GM21576 (cell line): ENCODE data around the gene NPR1.

Experiments used
- ATAC-seq: cut with Tn5 transposase; IDR thresholded peaks from one replicate; pipeline ENCODE4 v1.9.1; 2021; ENCODE audit warnings: mild to moderate bottlenecking, moderate library complexity; ENCODE audit not compliant: unreplicated experiment

NPR1 gene

DNA sequence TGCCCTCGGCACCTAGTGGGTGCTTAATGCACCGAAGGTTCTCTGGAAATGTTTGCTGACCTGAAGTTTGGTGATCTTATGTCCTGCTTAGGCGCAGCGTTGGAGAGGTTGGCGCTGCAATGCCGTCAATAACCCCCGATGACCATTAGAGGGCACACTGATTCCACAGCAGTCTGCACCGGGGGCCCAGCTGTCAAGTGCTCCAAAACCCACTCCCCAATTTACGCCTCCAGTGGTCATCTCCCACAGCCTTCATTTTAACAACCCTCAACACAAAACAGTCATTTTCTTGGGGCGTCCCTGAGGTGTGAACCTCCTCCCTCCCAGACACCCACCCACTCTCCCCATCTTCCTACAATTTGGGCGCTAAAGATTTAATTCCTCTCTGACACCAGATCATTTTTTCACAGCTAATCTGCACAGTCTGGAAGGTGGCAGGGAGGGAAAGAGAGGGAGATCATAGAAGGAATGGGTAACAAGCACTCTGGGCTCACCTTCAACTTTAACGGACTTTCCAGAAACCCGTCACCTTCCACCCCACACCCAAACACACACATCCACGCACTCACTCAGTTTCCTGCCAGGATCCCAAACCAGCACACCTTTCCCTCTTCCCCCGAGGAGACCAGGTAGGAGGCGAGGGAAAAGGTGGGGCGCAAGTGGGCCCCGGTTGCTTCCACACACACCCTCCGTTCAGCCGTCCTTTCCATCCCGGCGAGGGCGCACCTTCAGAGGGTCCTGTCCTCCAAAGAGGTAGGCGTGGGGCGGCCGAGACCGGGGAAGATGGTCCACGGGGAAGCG, 570 bp upstream of the NPR1 start:
- ATAC-seq, result no peak

DNA sequence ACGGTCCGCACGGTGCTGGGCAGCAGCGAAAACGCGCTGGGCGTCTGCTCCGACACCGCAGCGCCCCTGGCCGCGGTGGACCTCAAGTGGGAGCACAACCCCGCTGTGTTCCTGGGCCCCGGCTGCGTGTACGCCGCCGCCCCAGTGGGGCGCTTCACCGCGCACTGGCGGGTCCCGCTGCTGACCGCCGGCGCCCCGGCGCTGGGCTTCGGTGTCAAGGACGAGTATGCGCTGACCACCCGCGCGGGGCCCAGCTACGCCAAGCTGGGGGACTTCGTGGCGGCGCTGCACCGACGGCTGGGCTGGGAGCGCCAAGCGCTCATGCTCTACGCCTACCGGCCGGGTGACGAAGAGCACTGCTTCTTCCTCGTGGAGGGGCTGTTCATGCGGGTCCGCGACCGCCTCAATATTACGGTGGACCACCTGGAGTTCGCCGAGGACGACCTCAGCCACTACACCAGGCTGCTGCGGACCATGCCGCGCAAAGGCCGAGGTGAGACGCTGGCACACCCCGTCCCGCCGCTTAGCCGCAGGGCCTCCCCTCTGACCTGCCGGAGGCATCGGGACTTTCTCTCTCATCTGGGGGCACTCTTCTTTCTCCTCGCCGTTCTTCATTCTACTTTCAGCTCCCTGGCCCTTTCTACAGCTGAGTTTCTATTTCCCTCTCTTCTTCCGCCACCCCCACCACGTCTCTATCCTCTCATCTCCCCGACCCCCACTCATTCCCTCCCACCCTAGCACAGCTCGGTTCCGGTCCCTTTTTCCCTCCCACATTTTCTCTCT, 1.0 kb downstream of the NPR1 start:
- no peak for ATAC-seq

DNA sequence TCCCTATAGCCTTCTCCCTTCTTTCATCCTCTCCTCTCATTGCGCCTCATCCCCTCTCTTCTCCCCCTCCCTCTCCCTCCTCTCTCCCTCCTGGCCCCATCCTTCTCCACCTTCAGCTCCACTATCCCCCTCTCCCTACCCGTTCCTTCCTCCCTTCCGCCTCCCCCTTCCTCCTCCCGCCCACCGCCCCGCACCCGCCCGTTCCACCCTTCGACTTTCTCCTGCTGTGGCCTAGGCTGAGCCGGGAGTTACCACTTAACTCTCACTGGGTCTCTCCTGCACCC, 1.6 kb downstream of the NPR1 start:
- no peak for ATAC-seq

DNA sequence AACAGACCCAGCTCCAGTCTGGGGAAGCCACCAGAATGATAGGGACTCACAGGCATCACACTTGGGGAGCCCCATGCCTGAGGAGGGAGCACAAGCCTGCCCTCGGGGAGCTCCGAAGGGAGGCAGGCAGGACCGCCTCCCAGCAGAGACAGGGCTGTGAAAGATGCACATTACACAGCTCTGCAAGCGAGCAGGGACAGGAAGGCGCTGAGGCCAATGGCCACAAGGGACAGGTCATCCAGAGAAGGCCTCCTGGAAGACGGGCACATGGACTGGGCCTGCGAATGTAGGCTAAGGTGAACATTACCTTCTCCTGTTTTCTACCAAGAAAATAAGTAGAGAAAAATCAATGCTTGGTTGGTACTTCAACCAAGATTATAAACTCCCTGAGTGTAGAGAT, 4.2 kb downstream of the NPR1 start:
- no peak for ATAC-seq

DNA sequence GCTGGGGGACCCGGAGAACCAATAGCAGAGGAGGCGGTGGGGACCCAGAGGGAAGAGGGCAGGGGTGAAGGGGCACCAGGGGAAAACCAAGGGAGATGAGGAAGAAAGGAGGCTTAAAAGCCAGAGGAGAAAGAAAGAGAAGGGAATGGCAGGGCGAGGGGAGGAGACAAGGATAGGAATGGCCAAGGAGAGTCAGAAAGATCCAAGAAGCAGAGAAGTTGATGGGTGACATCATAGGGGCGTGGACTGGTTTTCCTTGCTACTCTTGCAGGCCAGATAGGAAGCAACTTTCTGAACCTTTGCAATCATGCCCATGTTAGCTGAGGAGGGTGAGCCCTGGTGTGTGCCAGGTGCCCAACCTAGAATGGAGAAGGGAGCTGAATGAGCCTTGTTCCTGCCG, 5.4 kb downstream of the NPR1 start:
- ATAC-seq, result no peak

DNA sequence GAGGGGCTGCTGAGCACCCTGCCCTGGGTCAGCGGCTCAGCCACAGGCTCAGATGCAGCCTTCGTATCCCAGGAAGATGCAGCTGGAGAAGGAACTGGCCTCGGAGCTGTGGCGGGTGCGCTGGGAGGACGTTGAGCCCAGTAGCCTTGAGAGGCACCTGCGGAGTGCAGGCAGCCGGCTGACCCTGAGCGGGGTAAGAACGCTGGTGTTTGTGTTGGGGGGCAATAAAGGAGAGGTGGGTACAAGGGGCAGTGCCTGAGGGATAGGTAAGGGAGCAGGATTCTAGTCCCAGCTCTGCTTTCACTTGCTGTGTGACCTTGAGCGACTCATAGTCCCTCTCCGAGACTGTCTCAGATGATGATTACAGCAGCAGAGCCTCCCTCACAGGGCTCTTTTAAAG, 6.4 kb downstream of the NPR1 start:
- ATAC-seq, result no peak

DNA sequence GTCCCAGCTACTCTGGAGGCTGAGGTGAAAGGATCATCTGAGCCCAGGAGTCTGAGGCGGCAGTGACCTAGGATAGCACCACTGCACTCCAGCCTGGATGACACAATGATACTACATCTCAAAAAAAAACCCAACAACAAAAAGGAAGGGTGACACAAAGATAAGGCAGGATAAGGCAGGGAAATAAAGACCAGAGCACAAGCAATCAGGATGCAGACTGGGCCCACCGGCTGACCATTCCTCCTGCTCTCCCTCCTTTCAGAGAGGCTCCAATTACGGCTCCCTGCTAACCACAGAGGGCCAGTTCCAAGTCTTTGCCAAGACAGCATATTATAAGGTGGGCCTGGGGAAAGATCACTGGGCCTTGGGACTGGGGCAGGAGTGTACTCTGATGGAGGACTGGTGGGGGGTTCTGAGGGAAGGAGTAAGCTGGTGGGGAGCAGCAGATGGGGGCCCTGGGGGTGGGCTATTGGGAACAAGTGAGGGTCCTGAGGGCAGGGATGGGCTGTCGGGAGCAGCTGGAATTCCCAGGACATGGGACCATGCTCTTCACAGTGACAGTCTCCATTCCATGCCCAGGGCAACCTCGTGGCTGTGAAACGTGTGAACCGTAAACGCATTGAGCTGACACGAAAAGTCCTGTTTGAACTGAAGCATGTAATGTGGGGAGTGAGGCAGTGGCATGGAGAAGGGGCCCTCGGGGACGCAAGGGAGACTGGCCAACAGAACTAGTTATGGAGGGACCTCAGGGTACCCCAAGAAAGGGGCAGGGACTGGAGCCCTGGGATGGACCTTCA, 7.3 kb downstream of the NPR1 start:
- ATAC-seq, result no peak

DNA sequence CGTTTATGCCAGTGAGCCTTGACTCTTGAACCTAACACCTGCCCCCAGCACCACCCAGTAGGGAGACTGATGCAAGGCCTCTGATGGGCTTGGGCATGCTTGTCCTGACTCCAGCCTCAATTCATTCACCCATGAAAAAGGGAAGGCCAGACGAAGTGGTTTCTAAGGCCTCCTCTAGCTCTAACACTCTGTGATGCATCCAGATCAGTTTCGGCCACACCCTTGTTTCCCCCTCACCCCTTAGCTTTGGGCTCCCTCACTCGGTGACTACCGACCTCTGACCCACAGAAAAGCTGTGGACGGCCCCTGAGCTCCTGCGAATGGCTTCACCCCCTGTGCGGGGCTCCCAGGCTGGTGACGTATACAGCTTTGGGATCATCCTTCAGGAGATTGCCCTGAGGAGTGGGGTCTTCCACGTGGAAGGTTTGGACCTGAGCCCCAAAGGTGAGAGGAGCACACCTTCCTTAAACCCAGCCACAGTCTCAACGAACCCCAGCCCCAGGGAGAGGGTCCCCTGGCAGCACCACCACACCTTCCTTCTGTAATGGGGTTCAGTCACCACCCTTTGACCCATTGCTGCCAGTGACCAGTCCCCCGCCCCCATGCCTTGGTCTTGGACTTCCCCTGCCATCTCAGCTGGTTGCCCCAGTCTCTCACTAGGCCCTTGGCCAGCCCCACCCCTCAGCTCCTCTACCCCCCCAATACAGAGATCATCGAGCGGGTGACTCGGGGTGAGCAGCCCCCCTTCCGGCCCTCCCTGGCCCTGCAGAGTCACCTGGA, 9.0 kb downstream of the NPR1 start:
- ATAC-seq, result no peak

DNA sequence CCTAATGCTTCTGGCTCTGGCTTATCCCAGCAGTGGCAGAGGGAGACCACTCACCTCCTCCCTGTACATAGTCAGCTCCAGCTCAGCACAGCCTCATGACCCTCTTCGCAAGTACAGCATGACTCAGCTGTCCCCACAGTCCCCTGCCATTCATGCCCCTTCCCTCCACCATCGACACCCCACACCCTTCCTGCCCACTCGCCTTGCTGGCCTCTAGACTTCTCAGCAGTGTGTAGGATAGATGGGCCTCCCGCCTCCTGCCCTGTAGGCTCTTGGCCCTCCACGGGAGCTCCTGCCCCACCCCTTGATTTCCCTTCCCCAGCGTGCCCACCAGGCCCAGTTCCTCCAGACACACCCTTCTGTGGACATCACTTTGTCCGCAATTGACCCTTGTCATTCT, 9.8 kb downstream of the NPR1 start:
- no peak for ATAC-seq

DNA sequence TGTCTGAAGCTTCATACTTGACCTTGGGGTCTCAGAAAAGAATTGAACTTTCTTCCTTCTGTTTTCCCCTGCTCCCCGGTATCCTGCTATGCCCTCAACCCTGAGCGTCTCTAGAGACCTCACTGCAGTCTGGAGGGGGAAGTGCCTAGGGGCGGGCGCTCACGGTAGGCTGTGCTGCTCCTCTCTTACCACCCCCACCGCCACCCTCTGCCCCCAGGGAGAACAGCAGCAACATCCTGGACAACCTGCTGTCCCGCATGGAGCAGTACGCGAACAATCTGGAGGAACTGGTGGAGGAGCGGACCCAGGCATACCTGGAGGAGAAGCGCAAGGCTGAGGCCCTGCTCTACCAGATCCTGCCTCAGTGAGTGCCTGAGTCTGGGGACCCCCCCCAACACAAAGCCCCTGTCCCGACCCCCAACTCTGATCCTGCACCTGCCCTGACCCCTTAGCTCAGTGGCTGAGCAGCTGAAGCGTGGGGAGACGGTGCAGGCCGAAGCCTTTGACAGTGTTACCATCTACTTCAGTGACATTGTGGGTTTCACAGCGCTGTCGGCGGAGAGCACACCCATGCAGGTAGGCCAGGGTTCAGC, 10.3 kb downstream of the NPR1 start:
- no peak for ATAC-seq

DNA sequence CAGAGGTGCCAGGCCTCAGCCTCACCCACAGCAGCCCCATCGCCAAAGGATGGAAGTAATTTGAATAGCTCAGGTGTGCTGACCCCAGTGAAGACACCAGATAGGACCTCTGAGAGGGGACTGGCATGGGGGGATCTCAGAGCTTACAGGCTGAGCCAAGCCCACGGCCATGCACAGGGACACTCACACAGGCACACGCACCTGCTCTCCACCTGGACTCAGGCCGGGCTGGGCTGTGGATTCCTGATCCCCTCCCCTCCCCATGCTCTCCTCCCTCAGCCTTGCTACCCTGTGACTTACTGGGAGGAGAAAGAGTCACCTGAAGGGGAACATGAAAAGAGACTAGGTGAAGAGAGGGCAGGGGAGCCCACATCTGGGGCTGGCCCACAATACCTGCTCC, 15.0 kb downstream of the NPR1 start:
- ATAC-seq, result no peak

DNA sequence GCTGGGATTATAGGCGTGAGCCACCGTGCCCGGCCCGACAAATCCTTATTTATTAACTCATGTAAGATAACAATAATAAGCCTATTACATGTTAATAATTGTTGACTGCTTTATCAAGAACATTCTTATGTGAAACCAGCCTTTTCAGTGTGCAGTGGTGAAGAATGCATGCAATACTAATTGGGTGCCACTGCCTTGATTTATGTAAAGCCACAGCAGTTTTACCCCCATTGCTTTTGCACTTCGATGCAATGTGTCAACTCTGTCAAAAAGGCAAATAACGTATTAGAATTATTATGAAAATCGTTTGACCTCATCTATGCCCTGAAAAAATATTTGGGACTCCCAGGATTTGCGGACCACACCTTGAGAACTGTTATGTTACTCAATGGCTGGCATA, 18.3 kb downstream of the NPR1 start:
- ATAC-seq, result no peak

DNA sequence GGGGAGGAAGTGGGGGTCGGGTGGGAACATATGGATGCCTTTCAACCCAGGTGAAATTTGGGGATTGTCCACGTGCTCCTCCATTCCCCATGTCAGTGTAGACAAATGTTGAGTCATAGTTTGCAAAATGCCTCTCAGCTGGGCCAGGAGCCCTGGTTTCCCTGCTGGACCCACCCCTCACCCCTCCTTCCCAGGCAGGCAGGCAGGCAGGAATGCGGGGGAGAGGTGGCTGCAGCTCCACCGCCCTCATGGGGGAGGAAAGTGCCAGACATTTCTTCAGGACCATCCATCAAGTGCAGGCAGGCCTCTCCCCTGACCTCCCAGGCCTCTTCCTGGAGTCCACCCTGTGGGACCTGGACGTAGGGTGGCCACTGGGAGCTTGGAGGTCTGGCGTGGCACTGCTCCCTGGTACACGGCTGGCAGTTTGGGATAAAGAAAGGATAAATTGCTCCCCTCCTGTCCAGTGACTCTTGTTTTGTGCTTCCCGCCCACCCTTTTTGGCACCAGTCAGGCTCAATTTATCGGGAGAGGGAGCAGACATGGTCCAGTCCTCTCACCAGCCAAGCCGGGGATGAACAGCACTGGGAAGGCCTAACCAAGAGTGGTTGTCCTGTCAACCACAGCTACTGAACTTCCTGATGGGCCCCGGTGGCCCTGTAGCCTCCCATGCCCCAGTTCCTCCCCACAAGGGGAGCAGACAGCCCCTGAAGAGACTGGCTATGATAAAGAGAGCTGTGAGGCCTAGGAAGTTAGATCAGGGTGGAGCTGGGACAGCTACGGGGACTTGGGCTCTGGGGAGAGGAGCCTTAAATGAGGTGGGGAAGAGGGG, 18.9 kb downstream of the NPR1 start:
- ATAC-seq, result no peak

DNA sequence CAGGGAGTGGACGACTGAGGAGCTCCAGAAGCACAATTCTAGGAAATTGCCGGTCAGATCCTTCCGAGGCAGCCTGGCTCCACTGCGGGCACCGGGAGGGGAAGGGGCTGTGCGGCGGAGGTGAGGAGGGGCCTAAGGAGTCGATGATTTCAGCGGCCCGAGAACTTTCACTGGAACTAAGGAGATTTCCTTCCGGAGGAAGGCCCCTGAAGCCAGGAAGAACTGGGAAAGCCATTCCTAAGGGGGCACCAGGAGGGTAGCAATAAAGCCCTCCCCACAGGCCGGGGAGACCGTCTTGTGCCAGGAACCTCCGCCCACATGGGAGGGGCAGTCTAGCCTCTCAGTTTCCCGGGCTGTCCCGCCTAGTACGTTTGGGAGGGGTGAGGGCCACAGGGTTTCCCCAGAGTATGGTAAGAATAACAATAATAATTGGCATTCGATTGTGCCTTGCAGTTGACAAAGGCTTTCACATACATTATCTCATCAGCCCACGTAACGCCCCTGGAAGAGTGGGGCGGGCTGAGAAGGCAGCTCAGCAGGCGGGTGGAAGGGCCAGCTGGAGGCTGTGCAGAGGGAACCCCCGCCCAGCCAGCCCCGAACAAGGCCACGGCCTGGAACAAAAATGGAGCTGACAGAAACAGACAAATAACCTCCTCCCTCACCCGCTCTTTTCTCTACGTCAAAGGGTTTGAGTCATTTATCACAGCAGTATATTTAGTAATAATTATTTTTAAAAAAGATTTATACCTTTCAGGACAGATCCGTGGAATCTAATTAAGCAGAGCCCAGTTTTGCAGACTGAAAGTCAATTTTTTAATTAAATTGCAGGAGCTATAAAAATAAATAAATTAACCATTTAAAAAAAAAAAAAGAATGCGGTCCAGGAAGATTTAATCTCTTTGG, 19.8 kb downstream of the NPR1 start:
- ATAC-seq, result no peak

DNA sequence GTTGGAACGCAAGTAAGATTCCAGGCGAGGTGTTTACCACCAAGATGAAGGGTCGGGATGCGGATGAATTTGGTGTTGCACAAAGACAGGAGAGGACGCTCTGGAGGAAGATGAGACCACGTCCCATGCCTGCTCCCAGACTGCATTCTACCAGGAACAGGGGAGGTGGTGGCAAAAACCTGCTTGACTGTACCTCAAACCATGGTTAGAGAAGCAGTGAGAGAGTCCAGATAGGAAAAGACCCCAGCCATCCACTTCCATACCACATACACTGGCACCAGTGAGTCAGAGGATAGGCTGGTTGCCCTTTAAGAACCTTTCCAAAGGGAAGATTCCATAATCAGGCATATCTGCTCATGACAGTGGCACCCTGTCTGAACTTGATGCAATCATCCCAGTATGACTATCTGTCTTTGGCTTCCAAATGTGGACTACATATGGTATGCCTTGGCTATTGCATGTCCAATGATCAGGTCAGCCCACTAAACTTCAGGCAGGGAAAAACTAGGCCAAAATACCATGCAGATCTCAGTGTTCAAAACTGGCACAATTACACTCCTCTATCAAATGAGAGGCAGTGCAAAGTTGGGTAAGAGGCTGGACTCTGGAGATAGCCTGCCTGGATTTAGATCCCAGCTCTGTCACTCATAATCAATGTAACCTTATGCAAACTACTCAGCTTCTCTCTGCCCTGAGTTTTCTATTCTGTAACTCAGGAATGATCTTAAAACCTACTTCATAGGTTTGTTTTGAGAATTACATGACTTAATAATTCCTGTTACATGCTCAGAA, 20.6 kb downstream of the NPR1 start:
- no peak for ATAC-seq

DNA sequence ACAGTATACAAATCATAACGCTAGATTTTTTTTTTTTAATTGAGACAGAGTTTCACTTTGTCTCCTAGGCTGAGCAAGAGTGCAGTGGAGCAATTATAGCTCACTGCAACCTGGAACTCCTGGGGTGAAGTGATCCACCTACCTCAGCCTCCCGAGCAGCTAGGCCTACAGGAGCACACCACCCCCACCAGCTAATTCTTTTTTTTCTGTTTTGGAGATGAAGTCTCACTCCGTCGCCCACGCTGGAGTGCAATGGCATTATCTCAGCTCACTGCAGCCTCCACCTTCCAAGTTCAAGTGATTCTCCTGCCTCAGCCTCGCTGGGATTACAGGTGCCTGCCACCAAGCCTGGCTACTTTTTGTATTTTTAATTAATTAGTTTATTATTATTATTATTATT, 21.3 kb downstream of the NPR1 start:
- no peak for ATAC-seq

DNA sequence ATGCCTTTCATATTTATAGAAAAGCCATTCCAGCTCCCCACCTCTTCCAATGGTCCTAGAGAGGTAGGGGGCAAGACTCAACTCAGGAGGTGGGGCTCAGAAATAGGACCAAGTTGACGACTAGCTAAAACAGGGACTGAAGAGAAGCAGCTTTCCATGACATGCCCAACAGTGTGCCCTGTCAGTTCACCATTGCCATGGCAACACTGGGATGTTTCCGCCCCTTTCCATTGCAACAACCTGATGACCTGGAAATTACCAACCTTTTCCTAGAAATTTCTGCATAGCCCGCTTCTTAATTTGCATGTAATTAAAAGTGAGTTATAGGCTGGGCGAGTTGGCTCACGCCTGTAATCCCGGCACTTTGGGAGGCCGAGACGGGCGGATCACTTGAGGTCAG, 27.0 kb downstream of the NPR1 start:
- no peak for ATAC-seq

DNA sequence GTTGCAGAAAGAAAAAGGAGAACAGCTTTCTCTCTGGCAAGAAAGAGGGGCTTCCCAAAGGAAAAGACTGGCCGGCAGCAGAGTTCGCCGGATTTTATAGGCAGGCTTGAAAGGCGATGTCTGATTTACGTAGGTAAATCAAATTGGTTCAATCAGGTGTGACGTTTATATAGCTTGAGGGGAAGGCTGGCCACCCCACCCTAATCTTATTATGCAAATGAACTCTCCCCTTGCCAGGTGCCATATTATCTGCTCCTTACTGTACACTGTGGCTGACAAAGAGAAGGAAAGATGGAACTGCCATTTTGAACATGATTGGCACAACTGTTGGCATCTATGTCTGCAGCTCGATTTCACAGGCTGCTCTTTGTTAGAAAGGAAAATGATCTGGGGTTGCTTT, 32.5 kb downstream of the NPR1 start:
- ATAC-seq, result no peak
